Ascending aorta (tissue), 2 donors: ENCODE results near the gene UBE2L6. TPM values are rescaled to one million over a fixed set of nuclear protein-coding genes. Genes with fewer than 3 reads are reported as not detected.

Experiments used
- DNase-seq, 2 donors: peaks; one replicate each; pipeline ENCODE4 v3.0.0-alpha.2; 2019; ENCODE audit warnings: low spot score in 2 of 2
- H3K27ac ChIP-seq, 2 donors: fragments of 200-600 bp; sonication (generic); one replicate each; pipeline ENCODE4 v1.5.1; 2016 to 2017; ENCODE audit warnings: mild to moderate bottlenecking in 1 of 2
- H3K27me3 ChIP-seq: fragments of 200-600 bp; sonication (generic); one replicate; pipeline ENCODE4 v1.5.1; 2017
- H3K36me3 ChIP-seq, 2 donors: fragments of 200-600 bp; sonication (generic); one replicate each; pipeline ENCODE4 v1.5.1; 2016
- H3K4me1 ChIP-seq, 2 donors: fragments of 200-600 bp; sonication (generic); one replicate each; pipeline ENCODE4 v1.5.1; 2016 to 2017; ENCODE audit warnings: mild to moderate bottlenecking in 1 of 2
- H3K4me3 ChIP-seq, 2 donors: fragments of 200-600 bp; sonication (generic); one replicate each; pipeline ENCODE4 v1.5.1; 2016 to 2017; ENCODE audit warnings: mild to moderate bottlenecking in 1 of 2
- H3K9me3 ChIP-seq, 2 donors: fragments of 200-600 bp; sonication (generic); one replicate each; pipeline ENCODE4 v1.5.1; 2016
- intact Hi-C: fragments of 100-400 bp; cut with DNase I; formaldehyde crosslinking; loops from one replicate; pipeline ENCODE4 v1.15.1; 2023
- total RNA-seq: library from RNA; depleted of rRNA; stranded (reverse); fragments of >200 nt; gene quantifications from one replicate; pipeline ENCODE4 v1.1.0, GENCODE V29; 2016
- TF ChIP-seq, protein P1 (sequence below), 3 experiments: fragments of 200-600 bp in 2 of 3; fragments of 450-650 bp in 1 of 3; sonication (generic) in 2 of 3; IDR thresholded peaks; one replicate each; pipeline ENCODE4 v1.5.1; 2016 to 2019; ENCODE audit warnings: antibody characterized with exemption in 3 of 3, mild to moderate bottlenecking in 1 of 3, moderate library complexity in 1 of 3

Gene UBE2L6
- total RNA-seq, 1 donor from 2014 or later = 44.9 TPM

GRCh38 chr11:57555393-57555792 is 12.1 kb downstream of the UBE2L6 start:
- Histone ChIP-seq H3K9me3 (no peaks in the 10 kb centered on the region), H3K36me3 (peaks cover 85 to 86% of the 10 kb centered on the region in 2 donors), H3K4me3 (no peak overlapping the region), H3K27me3 (no peaks in the 10 kb centered on the region), H3K4me1 (no peaks in the 10 kb centered on the region), H3K27ac (no peak overlapping the region)
- TF ChIP-seq, protein P1, sequence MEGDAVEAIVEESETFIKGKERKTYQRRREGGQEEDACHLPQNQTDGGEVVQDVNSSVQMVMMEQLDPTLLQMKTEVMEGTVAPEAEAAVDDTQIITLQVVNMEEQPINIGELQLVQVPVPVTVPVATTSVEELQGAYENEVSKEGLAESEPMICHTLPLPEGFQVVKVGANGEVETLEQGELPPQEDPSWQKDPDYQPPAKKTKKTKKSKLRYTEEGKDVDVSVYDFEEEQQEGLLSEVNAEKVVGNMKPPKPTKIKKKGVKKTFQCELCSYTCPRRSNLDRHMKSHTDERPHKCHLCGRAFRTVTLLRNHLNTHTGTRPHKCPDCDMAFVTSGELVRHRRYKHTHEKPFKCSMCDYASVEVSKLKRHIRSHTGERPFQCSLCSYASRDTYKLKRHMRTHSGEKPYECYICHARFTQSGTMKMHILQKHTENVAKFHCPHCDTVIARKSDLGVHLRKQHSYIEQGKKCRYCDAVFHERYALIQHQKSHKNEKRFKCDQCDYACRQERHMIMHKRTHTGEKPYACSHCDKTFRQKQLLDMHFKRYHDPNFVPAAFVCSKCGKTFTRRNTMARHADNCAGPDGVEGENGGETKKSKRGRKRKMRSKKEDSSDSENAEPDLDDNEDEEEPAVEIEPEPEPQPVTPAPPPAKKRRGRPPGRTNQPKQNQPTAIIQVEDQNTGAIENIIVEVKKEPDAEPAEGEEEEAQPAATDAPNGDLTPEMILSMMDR (IDR thresholded peaks at IDR 0.05) = no peak
- no peak for DNase-seq
- intact Hi-C loops = no loop called here

GRCh38 chr11:57552479-57552878 is 15.0 kb downstream of the UBE2L6 start:
- H3K4me3 ChIP-seq = no peak overlapping the region
- H3K36me3 ChIP-seq = peaks cover 78 to 87% of the 10 kb centered on the region in 2 donors
- DNase-seq = no peak
- TF ChIP-seq, protein P1 (IDR thresholded peaks at IDR 0.05) = no peak
- H3K4me1 ChIP-seq = no peaks in the 10 kb centered on the region
- H3K9me3 ChIP-seq = no peaks in the 10 kb centered on the region
- intact Hi-C loops = no loop called here
- H3K27ac ChIP-seq = no peak overlapping the region
- H3K27me3 ChIP-seq = no peaks in the 10 kb centered on the region

DNA sequence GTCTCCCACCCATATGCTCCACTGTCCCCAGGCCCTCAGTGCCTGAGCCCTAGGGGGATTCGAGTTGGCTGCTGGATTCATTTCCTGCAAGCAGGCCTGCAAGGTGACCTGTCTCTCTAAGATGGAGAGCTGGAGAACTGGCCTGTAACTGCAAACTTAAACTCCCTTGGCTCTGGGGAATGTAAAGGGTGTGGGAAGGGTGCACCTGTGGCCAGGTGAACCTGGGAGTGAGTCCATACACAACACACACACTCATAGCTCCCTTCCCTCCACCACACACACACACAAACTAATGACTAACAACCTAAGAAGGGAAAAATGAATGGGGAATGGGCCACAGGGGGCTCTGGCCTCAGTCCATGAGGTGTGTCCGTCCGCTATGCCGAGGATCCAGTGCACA is 15.5 kb downstream of the UBE2L6 start:
- intact Hi-C loops = no loop called here
- no peak for DNase-seq
- Histone ChIP-seq H3K27ac (no peak overlapping the region), H3K4me1 (no peaks in the 10 kb centered on the region), H3K36me3 (peaks cover 73 to 82% of the 10 kb centered on the region in 2 donors), H3K9me3 (no peaks in the 10 kb centered on the region), H3K4me3 (no peak overlapping the region), H3K27me3 (no peaks in the 10 kb centered on the region)
- TF ChIP-seq, protein P1 (IDR thresholded peaks at IDR 0.05) = no peak

DNA sequence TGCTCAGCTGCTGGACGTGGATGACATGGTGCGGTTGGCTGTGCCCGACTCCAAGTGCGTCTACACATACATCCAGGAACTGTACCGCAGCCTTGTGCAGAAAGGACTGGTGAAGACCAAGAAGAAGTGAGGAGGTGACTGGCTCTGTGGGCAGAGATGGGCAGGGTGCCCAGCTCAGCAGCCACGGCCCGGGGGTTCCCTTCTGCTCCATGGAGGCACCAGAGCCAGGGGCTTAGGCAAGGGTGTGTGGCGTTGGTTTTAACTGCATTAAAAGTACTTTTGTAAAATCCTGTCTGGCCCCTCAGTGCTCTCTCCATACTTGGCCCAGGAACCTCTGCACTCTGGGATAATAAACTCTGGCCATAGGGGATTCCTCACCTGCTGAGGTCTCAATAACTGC is 17.5 kb downstream of the UBE2L6 start:
- no peak overlapping the region for H3K27ac ChIP-seq
- no peaks in the 10 kb centered on the region for H3K27me3 ChIP-seq
- H3K4me3 ChIP-seq = no peak overlapping the region
- no peaks in the 10 kb centered on the region for H3K9me3 ChIP-seq
- TF ChIP-seq, protein P1 (IDR thresholded peaks at IDR 0.05) = no peak
- H3K4me1 ChIP-seq = no peaks in the 10 kb centered on the region
- no peak for DNase-seq
- H3K36me3 ChIP-seq = peaks cover 57 to 63% of the 10 kb centered on the region in 2 donors
- intact Hi-C loops = no loop called here

DNA sequence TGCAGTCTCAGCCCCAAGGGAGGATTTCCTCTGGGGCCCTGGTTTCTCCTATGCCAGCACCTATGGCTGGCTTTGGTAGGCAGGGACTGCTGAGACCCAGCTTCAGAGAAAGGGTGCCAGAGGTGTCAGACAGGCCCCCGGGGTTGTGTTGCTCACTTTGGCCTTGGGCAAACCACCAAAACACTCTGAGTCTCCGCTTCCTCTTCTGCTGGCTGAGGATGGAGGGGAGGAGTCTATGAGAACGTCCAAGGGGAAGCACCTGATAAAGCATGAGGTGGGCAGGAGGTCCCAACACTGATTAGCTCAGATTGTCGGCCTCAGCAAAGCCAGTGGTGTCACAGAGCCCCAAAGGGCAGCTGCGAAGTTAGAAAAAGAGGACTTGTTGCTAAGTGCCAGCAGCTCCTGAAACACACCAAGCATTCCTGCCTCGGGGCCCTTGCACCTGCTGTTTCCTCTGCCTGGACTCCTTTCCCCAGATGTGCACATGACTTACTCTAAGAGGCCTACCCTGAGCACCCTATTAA is 19.6 kb downstream of the UBE2L6 start:
- no peak for DNase-seq
- Histone ChIP-seq H3K4me1 (no peaks in the 10 kb centered on the region), H3K27ac (no peak overlapping the region), H3K4me3 (no peak overlapping the region), H3K9me3 (no peaks in the 10 kb centered on the region), H3K36me3 (peaks cover 38 to 42% of the 10 kb centered on the region in 2 donors), H3K27me3 (no peaks in the 10 kb centered on the region)
- intact Hi-C loops = no loop called here
- TF ChIP-seq, protein P1 (IDR thresholded peaks at IDR 0.05) = no peak
